Stimulated activated CD8-positive, alpha-beta memory T cell treated with anti-CD3 and anti-CD28 coated beads, Interleukin-2, amount 100 ng/mL, for 48 hours (primary cell): ENCODE results near the gene RPL13A.

Experiments
- DNase-seq, 2 donors: peaks; one replicate each; pipeline ENCODE4 v3.0.0-alpha.2; 2020; ENCODE audit warnings: low read depth in 2 of 2

The RPL13A gene

GRCh38 chr19:49506575-49507105 lies 19.2 kb downstream of the RPL13A start:
- peak in 1 of 2 donors; percentile 68 for DNase-seq

GRCh38 chr19:49507803-49508494 lies 20.5 kb downstream of the RPL13A start:
- no peak for DNase-seq

- no peak for DNase-seq
Measured at GRCh38 chr19:49512970-49513745, 25.8 kb downstream of the RPL13A start.

GRCh38 chr19:49513746-49514118 lies 26.3 kb downstream of the RPL13A start:
- no peak for DNase-seq

GRCh38 chr19:49514151-49514550 lies 26.7 kb downstream of the RPL13A start:
- no peak for DNase-seq

- no peak for DNase-seq
Measured at GRCh38 chr19:49515767-49516166, 28.4 kb downstream of the RPL13A start.

GRCh38 chr19:49518033-49518432 lies 30.6 kb downstream of the RPL13A start:
- no peak for DNase-seq

- DNase-seq: no peak
Measured at GRCh38 chr19:49520705-49521319, 33.4 kb downstream of the RPL13A start.

GRCh38 chr19:49524812-49525455 lies 37.5 kb downstream of the RPL13A start:
- DNase-seq: no peak

GRCh38 chr19:49528211-49528771 lies 40.9 kb downstream of the RPL13A start:
- DNase-seq: no peak

GRCh38 chr19:49530708-49531107 lies 43.3 kb downstream of the RPL13A start:
- no peak for DNase-seq

GRCh38 chr19:49533551-49534488 lies 46.4 kb downstream of the RPL13A start:
- peak; percentile 72 to 73 for DNase-seq

GRCh38 chr19:49534632-49535385 lies 47.4 kb downstream of the RPL13A start:
- no peak for DNase-seq

- DNase-seq: no peak
Measured at GRCh38 chr19:49536921-49537462, 49.6 kb downstream of the RPL13A start.

- DNase-seq: no peak
Measured at GRCh38 chr19:49538643-49539042, 51.2 kb downstream of the RPL13A start.

GRCh38 chr19:49539192-49539952 lies 52.0 kb downstream of the RPL13A start:
- no peak for DNase-seq
